Ishikawa (cell line): ENCODE results near the gene DUSP19.

Source experiments
- CEBPB ChIP-seq: IDR thresholded peaks from 2 replicates; pipeline ENCODE4 v1.6.1; 2012
- CREB1 ChIP-seq: IDR thresholded peaks from 2 replicates; pipeline ENCODE4 v1.6.1; 2012; ENCODE audit warnings: low read depth
- EGR1 ChIP-seq: IDR thresholded peaks from 2 replicates; pipeline ENCODE4 v1.6.1; 2012
- EP300 ChIP-seq: IDR thresholded peaks from 2 replicates; pipeline ENCODE4 v1.6.1; 2012; ENCODE audit warnings: borderline replicate concordance
- FOXM1 ChIP-seq: IDR thresholded peaks from 2 replicates; pipeline ENCODE4 v1.6.1; 2012; ENCODE audit warnings: low read depth, borderline replicate concordance
- NFIC ChIP-seq: IDR thresholded peaks from 2 replicates; pipeline ENCODE4 v1.6.1; 2012
- RAD21 ChIP-seq: IDR thresholded peaks from 2 replicates; pipeline ENCODE4 v1.6.1; 2012; ENCODE audit warnings: low read depth
- TAF1 ChIP-seq: IDR thresholded peaks from 2 replicates; pipeline ENCODE4 v1.6.1; 2012; ENCODE audit warnings: low read depth, mild to moderate bottlenecking
- TCF12 ChIP-seq: IDR thresholded peaks from 2 replicates; pipeline ENCODE4 v1.6.1; 2012; ENCODE audit warnings: low read depth
- TEAD4 ChIP-seq: IDR thresholded peaks from 2 replicates; pipeline ENCODE4 v1.6.1; 2012
- USF1 ChIP-seq: IDR thresholded peaks from 2 replicates; pipeline ENCODE4 v1.6.1; 2012
- YY1 ChIP-seq: IDR thresholded peaks from 2 replicates; pipeline ENCODE4 v1.6.1; 2012; ENCODE audit warnings: low read depth
- ZBTB7A ChIP-seq: IDR thresholded peaks from 2 replicates; pipeline ENCODE4 v1.6.1; 2012; ENCODE audit warnings: low read depth
- TF ChIP-seq, protein P1 (sequence below): IDR thresholded peaks from 2 replicates; pipeline ENCODE4 v1.6.1; 2012
- TF ChIP-seq, protein P2 (sequence below): IDR thresholded peaks from 2 replicates; pipeline ENCODE4 v1.6.1; 2012; ENCODE audit warnings: low read depth, mild to moderate bottlenecking

Gene DUSP19

GRCh38 chr2:183035298-183035953 lies 43.1 kb upstream of the DUSP19 start:
- no peak for TF ChIP-seq EGR1
- TF ChIP-seq TAF1, result no peak
- no peak for TF ChIP-seq TCF12
- no peak for TF ChIP-seq FOXM1
- no peak for TF ChIP-seq RAD21
- no peak for TF ChIP-seq USF1
- TF ChIP-seq NFIC, result no peak
- no peak for TF ChIP-seq YY1
- TF ChIP-seq TEAD4, result no peak
- TF ChIP-seq ZBTB7A, result no peak
- TF ChIP-seq CEBPB, result no peak

DNA sequence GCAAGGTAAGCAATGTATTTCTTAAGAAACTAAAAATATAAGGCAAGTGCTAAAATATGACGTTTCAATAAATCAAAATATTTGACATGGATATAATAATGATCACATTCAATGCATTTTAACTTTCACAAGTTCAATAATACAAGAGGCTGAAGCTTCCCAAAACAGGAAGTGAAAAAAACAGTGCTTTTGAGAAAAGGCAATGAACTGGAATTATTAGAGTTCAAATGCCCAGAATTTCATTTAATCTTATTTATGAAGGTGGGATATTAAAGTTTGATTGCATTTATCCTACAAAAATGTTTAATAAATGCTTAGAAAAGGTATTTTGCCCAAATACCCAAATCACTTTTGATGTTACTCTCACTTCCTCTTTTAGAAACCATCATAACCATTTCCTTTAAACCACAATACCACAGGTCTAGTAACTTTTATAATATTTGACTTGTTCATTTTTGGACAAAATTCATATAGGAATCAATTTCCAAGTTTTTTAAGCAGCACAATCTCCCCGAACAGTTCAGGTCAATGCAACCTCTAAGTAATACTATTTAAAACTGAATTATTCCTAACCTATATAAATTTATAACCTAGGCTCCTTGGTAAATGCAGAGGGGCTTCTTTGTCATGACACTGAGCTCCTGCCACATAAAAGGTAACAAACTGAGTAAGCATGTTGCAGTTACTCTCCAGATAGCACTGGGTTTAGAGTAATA lies 42.4 kb upstream of the DUSP19 start:
- TF ChIP-seq USF1 (no peak), TCF12 (no peak), EP300 (no peak), TAF1 (no peak)

- TF ChIP-seq, protein P1, sequence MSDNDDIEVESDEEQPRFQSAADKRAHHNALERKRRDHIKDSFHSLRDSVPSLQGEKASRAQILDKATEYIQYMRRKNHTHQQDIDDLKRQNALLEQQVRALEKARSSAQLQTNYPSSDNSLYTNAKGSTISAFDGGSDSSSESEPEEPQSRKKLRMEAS, result no peak
- no peak for TF ChIP-seq YY1
- TF ChIP-seq ZBTB7A, result no peak
- TF ChIP-seq RAD21, result no peak
- TF ChIP-seq NFIC, result no peak
- no peak for TF ChIP-seq USF1
- no peak for TF ChIP-seq TCF12
- no peak for TF ChIP-seq CREB1
- TF ChIP-seq, protein P2, sequence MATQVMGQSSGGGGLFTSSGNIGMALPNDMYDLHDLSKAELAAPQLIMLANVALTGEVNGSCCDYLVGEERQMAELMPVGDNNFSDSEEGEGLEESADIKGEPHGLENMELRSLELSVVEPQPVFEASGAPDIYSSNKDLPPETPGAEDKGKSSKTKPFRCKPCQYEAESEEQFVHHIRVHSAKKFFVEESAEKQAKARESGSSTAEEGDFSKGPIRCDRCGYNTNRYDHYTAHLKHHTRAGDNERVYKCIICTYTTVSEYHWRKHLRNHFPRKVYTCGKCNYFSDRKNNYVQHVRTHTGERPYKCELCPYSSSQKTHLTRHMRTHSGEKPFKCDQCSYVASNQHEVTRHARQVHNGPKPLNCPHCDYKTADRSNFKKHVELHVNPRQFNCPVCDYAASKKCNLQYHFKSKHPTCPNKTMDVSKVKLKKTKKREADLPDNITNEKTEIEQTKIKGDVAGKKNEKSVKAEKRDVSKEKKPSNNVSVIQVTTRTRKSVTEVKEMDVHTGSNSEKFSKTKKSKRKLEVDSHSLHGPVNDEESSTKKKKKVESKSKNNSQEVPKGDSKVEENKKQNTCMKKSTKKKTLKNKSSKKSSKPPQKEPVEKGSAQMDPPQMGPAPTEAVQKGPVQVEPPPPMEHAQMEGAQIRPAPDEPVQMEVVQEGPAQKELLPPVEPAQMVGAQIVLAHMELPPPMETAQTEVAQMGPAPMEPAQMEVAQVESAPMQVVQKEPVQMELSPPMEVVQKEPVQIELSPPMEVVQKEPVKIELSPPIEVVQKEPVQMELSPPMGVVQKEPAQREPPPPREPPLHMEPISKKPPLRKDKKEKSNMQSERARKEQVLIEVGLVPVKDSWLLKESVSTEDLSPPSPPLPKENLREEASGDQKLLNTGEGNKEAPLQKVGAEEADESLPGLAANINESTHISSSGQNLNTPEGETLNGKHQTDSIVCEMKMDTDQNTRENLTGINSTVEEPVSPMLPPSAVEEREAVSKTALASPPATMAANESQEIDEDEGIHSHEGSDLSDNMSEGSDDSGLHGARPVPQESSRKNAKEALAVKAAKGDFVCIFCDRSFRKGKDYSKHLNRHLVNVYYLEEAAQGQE, result no peak
- no peak for TF ChIP-seq EGR1
- no peak for TF ChIP-seq TEAD4
- TF ChIP-seq FOXM1, result no peak
- no peak for TF ChIP-seq EP300
Observed at GRCh38 chr2:183037074-183037552, 41.4 kb upstream of the DUSP19 start.

DNA sequence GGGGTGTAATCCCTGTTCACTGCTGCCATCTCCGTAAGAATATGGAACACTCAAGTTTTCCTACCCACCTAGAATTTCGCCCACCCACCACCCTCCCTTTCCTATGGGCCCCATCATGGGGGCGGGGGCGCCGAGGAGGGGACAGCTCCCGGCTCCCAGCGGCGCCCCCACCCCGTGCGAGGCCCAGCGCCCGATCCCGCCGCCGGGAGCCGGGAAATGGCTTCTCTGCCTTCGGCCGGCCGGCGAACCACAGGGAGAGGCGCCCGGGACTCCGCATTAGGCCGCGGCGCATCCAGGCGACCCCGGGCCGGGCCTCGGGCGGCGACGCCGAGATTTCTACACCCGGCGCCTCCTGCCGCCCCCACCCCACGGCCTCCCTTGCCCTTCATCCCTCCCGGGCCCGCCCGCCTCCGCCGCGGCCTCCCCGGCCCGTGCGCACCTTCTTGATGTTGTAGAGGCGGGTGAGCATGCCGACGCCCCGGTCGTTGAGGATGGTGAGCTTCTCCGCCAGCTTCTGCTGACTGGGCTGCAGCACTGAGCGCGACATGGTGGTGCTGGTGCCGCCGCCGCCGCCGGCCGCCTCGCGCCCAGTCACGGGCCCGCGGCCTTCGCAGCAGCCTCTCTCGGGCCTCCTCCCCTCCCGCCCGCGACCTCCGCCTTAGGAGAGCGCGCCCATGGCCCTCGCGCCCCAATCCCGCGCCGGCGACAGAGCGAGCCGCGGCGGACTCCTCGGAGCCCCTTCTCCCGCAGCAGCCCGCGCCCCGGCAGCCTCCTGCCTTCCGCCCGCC lies 40.8 kb upstream of the DUSP19 start:
- TF ChIP-seq CEBPB (no peak), TCF12 (no peak), CREB1 (no peak), TAF1 (no peak), YY1 (peak; percentile 51; the same call in 1 of the 2 replicates), USF1 (no peak), ZBTB7A (peak; percentile 39; the same call in 1 of the 2 replicates), FOXM1 (no peak), TEAD4 (no peak), EGR1 (0 out of 2 replicates have a peak, but pooled peaks have one; percentile 26)
- TF ChIP-seq, protein P2, result no peak
